GM18526 (cell line): ENCODE data around the gene AKAP5.
A peak's percentile ranks its signal among the peaks of the same experiment; 100 is the strongest.

ENCODE experiments used
- POLR2A ChIP-seq: IDR thresholded peaks from 3 replicates; pipeline ENCODE4 v1.6.1; 2011; ENCODE audit not compliant: insufficient read length; ENCODE audit errors: extremely low read depth

The AKAP5 gene

GRCh38 chr14:64465191-64465822 lies at the start of gene AKAP5:
AKAP5 (plus strand) TSS chr14:64465499; CDS start chr14:64468395, 2,896 bp downstream.
- peak; percentile 51 for TF ChIP-seq POLR2A

- no peak for TF ChIP-seq POLR2A
Measured at GRCh38 chr14:64416348-64416932, 48.9 kb upstream of the AKAP5 start.

- no peak for TF ChIP-seq POLR2A
Measured at GRCh38 chr14:64417055-64417770, 48.1 kb upstream of the AKAP5 start.

- TF ChIP-seq POLR2A: no peak
Measured at GRCh38 chr14:64417771-64418125, 47.6 kb upstream of the AKAP5 start.

- TF ChIP-seq POLR2A: no peak
Measured at GRCh38 chr14:64419003-64419402, 46.3 kb upstream of the AKAP5 start.

- TF ChIP-seq POLR2A: no peak
Measured at GRCh38 chr14:64421166-64421565, 44.1 kb upstream of the AKAP5 start.

GRCh38 chr14:64422005-64422404 lies 43.3 kb upstream of the AKAP5 start:
- TF ChIP-seq POLR2A: no peak

GRCh38 chr14:64422756-64423155 lies 42.5 kb upstream of the AKAP5 start:
- no peak for TF ChIP-seq POLR2A

- no peak for TF ChIP-seq POLR2A
Measured at GRCh38 chr14:64423987-64424386, 41.3 kb upstream of the AKAP5 start.

GRCh38 chr14:64434528-64434927 lies 30.8 kb upstream of the AKAP5 start:
- TF ChIP-seq POLR2A: no peak

- TF ChIP-seq POLR2A: no peak
Measured at GRCh38 chr14:64438181-64438841, 27.0 kb upstream of the AKAP5 start.

GRCh38 chr14:64439141-64439540 lies 26.2 kb upstream of the AKAP5 start:
- no peak for TF ChIP-seq POLR2A

- no peak for TF ChIP-seq POLR2A
Measured at GRCh38 chr14:64440494-64440893, 24.8 kb upstream of the AKAP5 start.

GRCh38 chr14:64442300-64442988 lies 22.9 kb upstream of the AKAP5 start:
- no peak for TF ChIP-seq POLR2A

GRCh38 chr14:64444140-64444539 lies 21.2 kb upstream of the AKAP5 start:
- TF ChIP-seq POLR2A: no peak
